Uterus (tissue), 2 donors: Measurements from ENCODE around the gene MAN2A1.

Experiments used
- POLR2A ChIP-seq, 2 donors: fragments of 450-650 bp; IDR thresholded peaks; one replicate each; pipeline ENCODE4 v1.6.1; 2016; ENCODE audit warnings: antibody characterized with exemption in 2 of 2, mild to moderate bottlenecking in 1 of 2, moderate library complexity in 1 of 2
- TF ChIP-seq, protein P1 (sequence below), 4 experiments: fragments of 200-600 bp in 2 of 4; fragments of 450-650 bp in 2 of 4; sonication (generic) in 2 of 4; IDR thresholded peaks; one replicate each; pipeline ENCODE4 v1.5.1; 2016 to 2019; ENCODE audit warnings: antibody characterized with exemption in 4 of 4, mild to moderate bottlenecking in 2 of 4, moderate library complexity in 1 of 4

DNA sequence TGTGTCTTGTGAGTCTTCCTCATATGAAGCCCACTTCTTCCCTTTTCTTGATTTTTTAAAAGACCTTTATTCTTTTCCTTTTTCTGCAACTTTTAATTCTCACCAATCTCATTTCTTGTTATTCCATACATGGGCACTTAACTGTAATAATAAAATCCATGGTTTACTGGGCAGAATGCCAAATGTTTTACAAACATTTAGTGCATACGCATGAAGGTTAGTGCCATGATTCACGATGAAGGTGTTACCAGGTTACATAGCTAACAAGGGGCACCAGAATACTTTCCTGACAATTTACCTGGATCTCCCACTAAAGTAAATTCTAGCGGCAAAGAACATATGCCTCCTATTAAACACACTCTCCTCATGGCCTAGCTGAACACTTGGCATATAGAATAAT lies 28.5 kb downstream of the MAN2A1 start:
- TF ChIP-seq POLR2A (IDR thresholded peaks at IDR 0.05) = no peak
- TF ChIP-seq, protein P1, sequence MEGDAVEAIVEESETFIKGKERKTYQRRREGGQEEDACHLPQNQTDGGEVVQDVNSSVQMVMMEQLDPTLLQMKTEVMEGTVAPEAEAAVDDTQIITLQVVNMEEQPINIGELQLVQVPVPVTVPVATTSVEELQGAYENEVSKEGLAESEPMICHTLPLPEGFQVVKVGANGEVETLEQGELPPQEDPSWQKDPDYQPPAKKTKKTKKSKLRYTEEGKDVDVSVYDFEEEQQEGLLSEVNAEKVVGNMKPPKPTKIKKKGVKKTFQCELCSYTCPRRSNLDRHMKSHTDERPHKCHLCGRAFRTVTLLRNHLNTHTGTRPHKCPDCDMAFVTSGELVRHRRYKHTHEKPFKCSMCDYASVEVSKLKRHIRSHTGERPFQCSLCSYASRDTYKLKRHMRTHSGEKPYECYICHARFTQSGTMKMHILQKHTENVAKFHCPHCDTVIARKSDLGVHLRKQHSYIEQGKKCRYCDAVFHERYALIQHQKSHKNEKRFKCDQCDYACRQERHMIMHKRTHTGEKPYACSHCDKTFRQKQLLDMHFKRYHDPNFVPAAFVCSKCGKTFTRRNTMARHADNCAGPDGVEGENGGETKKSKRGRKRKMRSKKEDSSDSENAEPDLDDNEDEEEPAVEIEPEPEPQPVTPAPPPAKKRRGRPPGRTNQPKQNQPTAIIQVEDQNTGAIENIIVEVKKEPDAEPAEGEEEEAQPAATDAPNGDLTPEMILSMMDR (IDR thresholded peaks at IDR 0.05) = no peak
